Measurements from ENCODE around the gene CLIP4.

DNA sequence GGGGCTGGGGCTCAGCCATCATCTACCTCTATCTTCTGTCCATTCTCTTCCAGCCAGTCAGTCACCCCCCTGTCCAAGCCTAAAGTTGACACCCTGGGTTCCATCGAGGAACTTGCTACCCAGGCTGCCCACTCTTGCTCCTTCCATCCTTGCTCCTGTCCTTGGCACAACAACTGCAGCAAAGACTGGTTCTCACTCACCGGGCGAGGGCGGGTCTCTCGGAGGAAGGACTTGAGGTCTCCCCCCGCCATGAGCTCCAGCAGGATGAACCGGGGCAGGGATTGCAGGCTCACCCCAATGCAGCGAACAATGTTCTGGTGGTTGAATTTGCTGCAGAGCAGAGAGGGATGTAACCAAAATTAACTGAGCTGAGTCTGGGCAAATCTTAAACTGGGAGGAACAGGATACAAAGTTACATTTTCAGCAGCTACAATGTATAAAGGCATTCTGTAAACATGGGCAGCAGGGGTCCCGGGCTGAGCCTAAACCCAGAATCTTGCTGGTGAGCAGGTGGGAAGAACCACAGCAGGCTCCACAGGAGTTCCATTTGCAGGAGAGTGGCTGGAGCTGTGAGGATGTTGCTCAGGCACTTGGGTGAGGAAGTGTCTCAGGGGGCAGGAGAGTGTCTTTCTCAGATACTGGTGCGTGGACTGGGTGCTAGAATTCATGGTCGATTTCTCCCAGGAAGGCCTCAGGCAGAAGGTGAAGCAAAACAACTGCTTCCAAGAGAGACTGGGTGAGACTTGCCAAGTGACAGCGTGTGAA lies 105.5 kb downstream of the CLIP4 start:
- TF ChIP-seq POLR2AphosphoS5 (IDR thresholded peaks at IDR 0.05; ENCODE audit: low read depth, low read length) (no peak), RFX5 (IDR thresholded peaks at IDR 0.05; ENCODE audit: low read length) (no peak), EP300 (IDR thresholded peaks at IDR 0.05; ENCODE audit: borderline replicate concordance in 1 of 2, low read depth in 1 of 2, low read length in 1 of 2) (no peak), MXI1 (IDR thresholded peaks at IDR 0.05; ENCODE audit: low read depth, low read length) (no peak), TCF12 (IDR thresholded peaks at IDR 0.05) (no peak), GATA2 (CRISPR knock-in tag; IDR thresholded peaks at IDR 0.05) (no peak), TEAD4 (IDR thresholded peaks at IDR 0.05; ENCODE audit: borderline replicate concordance, insufficient read depth) (no peak)
- TF ChIP-seq, protein P1, sequence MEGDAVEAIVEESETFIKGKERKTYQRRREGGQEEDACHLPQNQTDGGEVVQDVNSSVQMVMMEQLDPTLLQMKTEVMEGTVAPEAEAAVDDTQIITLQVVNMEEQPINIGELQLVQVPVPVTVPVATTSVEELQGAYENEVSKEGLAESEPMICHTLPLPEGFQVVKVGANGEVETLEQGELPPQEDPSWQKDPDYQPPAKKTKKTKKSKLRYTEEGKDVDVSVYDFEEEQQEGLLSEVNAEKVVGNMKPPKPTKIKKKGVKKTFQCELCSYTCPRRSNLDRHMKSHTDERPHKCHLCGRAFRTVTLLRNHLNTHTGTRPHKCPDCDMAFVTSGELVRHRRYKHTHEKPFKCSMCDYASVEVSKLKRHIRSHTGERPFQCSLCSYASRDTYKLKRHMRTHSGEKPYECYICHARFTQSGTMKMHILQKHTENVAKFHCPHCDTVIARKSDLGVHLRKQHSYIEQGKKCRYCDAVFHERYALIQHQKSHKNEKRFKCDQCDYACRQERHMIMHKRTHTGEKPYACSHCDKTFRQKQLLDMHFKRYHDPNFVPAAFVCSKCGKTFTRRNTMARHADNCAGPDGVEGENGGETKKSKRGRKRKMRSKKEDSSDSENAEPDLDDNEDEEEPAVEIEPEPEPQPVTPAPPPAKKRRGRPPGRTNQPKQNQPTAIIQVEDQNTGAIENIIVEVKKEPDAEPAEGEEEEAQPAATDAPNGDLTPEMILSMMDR (IDR thresholded peaks at IDR 0.05): no peak

All from SK-N-SH (cell line).